D721Med (cell line): ENCODE measurements around the gene ARMC2.

Experiments
- DNase-seq: peaks from one replicate; pipeline ENCODE4 v3.0.0; 2011; ENCODE audit warnings: low spot score; ENCODE audit not compliant: insufficient read length
- FAIRE-seq: peaks from 2 replicates; lab custom pipeline; 2011; peaks lifted over from hg19 to GRCh38; lab: Jason Lieb, UNC
- TF ChIP-seq, protein P1 (sequence below): IDR thresholded peaks from 2 replicates; pipeline ENCODE4 v1.5.1; 2012; ENCODE audit warnings: mild to moderate bottlenecking, control low read depth; ENCODE audit not compliant: insufficient read depth; ENCODE audit errors: missing control alignments

The ARMC2 gene

DNA sequence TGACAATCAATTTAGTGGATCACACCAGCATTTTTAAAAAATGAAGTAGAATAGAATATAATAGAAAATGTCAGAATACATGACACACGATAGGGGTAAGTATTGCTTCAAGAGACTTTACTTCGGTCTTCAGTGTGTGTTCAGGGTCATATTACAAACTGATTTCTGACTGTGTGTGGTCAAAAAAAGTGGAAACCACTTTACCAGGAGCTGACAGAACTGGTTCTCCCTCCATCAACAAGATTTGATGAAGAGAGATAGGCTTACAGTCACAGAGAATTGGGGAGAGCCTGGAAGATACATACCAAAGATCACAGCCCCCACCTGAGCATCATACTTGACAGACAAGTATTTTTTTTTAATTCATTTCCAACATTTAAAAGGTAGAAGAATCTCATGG, 21.7 kb downstream of the ARMC2 start:
- DNase-seq (no peak), FAIRE-seq (no peak)
- TF ChIP-seq, protein P1, sequence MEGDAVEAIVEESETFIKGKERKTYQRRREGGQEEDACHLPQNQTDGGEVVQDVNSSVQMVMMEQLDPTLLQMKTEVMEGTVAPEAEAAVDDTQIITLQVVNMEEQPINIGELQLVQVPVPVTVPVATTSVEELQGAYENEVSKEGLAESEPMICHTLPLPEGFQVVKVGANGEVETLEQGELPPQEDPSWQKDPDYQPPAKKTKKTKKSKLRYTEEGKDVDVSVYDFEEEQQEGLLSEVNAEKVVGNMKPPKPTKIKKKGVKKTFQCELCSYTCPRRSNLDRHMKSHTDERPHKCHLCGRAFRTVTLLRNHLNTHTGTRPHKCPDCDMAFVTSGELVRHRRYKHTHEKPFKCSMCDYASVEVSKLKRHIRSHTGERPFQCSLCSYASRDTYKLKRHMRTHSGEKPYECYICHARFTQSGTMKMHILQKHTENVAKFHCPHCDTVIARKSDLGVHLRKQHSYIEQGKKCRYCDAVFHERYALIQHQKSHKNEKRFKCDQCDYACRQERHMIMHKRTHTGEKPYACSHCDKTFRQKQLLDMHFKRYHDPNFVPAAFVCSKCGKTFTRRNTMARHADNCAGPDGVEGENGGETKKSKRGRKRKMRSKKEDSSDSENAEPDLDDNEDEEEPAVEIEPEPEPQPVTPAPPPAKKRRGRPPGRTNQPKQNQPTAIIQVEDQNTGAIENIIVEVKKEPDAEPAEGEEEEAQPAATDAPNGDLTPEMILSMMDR = no peak

GRCh38 chr6:108870357-108870756, 22.1 kb downstream of the ARMC2 start:
- FAIRE-seq = no peak

GRCh38 chr6:108872141-108872557, 23.9 kb downstream of the ARMC2 start:
- TF ChIP-seq, protein P1 = no peak
- DNase-seq (no peak), FAIRE-seq (no peak)

More at GRCh38 chr6:108870357-108870756, 22.1 kb downstream of the ARMC2 start:
- TF ChIP-seq, protein P1 = no peak
- DNase-seq = no peak

GRCh38 chr6:108872575-108872974, 24.4 kb downstream of the ARMC2 start:
- DNase-seq (no peak), FAIRE-seq (no peak)
- TF ChIP-seq, protein P1 = no peak

- FAIRE-seq = no peak
- DNase-seq = no peak
- TF ChIP-seq, protein P1 = no peak
Measured at GRCh38 chr6:108873251-108873650, 25.0 kb downstream of the ARMC2 start.

GRCh38 chr6:108873971-108874370, 25.7 kb downstream of the ARMC2 start:
- FAIRE-seq (no peak), DNase-seq (no peak)
- TF ChIP-seq, protein P1 = no peak

GRCh38 chr6:108874470-108875160, 26.4 kb downstream of the ARMC2 start:
- no peak for FAIRE-seq
- TF ChIP-seq, protein P1 = no peak
- no peak for DNase-seq
